GM10248 (cell line): Measurements from ENCODE around the gene ZNF514.
"Not testable (repeated sequence)": the region's sequence is repeated elsewhere in the genome, so short reads cannot be mapped to it uniquely, and the experiment has no call there.

Experiments
- CTCF ChIA-PET: fragments of 300-600 bp; sonication (Branson Sonifier 250); formaldehyde crosslinking; extraction: SDS; loops from one replicate; lab custom pipeline; 2021; ENCODE audit warnings: antibody characterized with exemption; lab: Yijun Ruan, JAX
- POLR2A ChIA-PET: fragments of 350-650 bp; sonication (Branson Sonifier 250); formaldehyde crosslinking; extraction: SDS; loops from one replicate; lab custom pipeline; 2020; ENCODE audit warnings: antibody characterized with exemption; lab: Yijun Ruan, JAX
- DNase-seq: peaks from one replicate; pipeline ENCODE4 v3.0.0; 2012; ENCODE audit errors: extremely low spot score
- CTCF ChIP-seq: IDR thresholded peaks from 2 replicates; pipeline ENCODE4 v1.5.1; 2012; ENCODE audit warnings: mild to moderate bottlenecking, low read depth; ENCODE audit errors: extremely low read depth, missing control alignments, control extremely low read depth

The ZNF514 gene

GRCh38 chr2:95192956-95193355 is 33.3 kb upstream of the ZNF514 start:
- peak; percentile 55 for TF ChIP-seq CTCF
- DNase-seq, CTCF ChIA-PET: not testable (repeated sequence)

DNA sequence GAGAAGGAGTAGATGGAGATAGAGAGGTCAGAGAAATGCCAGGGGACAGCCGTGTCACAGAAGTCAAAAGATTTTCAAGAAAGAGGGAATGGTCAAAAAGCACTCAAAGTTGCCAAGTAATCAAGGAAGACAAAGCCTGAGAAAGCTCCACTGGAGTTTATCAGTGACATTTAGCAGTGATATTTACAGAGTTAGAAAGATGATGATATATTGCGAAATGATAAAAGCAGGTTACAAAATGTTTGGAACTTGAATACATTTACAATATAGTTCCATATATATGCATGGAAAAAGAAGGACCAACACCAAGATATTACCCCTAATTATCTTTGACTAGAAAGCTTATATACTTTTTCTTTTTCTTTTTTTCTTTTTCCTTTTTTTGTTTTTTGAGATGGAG is 26.3 kb upstream of the ZNF514 start:
- TF ChIP-seq CTCF, result no peak
- no peak for DNase-seq
- ChIA-PET CTCF (no interaction called here), POLR2A (interaction anchor here (0.6 kb wide), 1 partner anchor 19 kb away, joined by 3 read pairs; no protein-coding TSS in a partner anchor)

More at GRCh38 chr2:95192956-95193355, 33.3 kb upstream of the ZNF514 start:
- POLR2A ChIA-PET, result not testable (repeated sequence)

- ChIA-PET CTCF (no interaction called here), POLR2A (interaction anchor here (0.6 kb wide), 1 partner anchor 19 kb away, joined by 3 read pairs; no protein-coding TSS in a partner anchor)
- no peak for DNase-seq
- no peak for TF ChIP-seq CTCF
These were observed 25.5 kb upstream of the ZNF514 start for GRCh38 chr2:95185197-95185596.

DNA sequence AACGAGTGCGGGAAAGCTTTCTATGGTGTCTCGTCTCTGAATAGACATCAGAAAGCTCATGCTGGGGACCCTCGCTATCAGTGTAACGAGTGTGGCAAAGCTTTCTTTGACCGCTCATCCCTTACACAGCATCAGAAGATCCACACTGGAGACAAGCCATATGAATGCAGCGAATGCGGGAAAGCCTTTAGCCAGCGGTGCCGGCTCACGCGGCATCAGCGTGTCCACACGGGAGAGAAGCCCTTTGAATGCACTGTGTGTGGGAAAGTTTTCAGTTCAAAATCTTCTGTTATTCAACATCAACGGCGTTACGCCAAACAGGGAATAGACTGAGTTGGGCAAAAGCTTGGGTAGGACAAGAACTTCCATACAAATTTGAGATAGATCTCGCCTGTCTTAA is 22.1 kb upstream of the ZNF514 start:
- POLR2A ChIA-PET, result no interaction called here
- no peak for DNase-seq
- CTCF ChIA-PET, result interaction anchor here (2.1 kb wide), 1 partner anchor 8 kb away, joined by 7 read pairs; no protein-coding TSS in a partner anchor
- no peak for TF ChIP-seq CTCF

DNA sequence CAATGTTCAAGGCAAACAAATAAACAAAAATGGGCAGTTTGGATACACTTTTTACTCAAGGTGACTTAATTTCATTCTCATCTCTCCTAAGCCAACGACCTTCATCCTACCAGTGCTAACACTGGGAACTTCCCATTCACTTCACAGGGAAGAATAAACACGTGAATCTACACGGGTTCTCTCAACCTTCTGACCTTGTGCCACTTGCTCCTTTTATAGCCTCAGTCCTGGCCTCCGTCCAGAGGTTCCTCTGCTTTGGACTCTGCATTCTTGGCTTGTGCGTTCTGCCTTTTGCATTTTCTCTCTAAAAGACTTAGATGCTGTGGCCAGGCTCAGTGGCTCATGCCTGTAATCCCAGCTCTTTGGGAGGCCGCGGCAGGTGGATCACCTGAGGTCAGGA is 19.8 kb upstream of the ZNF514 start:
- CTCF ChIA-PET, result interaction anchor here (1.6 kb wide), 1 partner anchor 21 kb away, joined by 4 read pairs; no protein-coding TSS in a partner anchor
- DNase-seq, result no peak
- TF ChIP-seq CTCF, result no peak
- POLR2A ChIA-PET, result no interaction called here

- TF ChIP-seq CTCF, result no peak
- ChIA-PET POLR2A (no interaction called here), CTCF (interaction anchor here (0.9 to 1.6 kb wide), 2 partner anchors 9 to 58 kb away, joined by 3 to 7 read pairs; no protein-coding TSS in a partner anchor)
- DNase-seq, result no peak
These were observed 14.4 kb upstream of the ZNF514 start for GRCh38 chr2:95174031-95174542.
